GM06990 (cell line): Measurements from ENCODE around the gene ABLIM3.
A peak's percentile ranks its signal among the peaks of the same experiment; 100 is the strongest.

Experiments used
- DNase-seq: peaks from one replicate; pipeline ENCODE4 v3.0.0-alpha.2; 2011; ENCODE audit not compliant: insufficient read length; ENCODE audit errors: extremely low read depth
- H3K27me3 ChIP-seq: replicated peaks from 2 replicates; pipeline ENCODE4 v1.6.0; 2011; ENCODE audit warnings: low read length; ENCODE audit not compliant: control insufficient read depth, insufficient read depth
- H3K36me3 ChIP-seq: 2 replicates; pipeline ENCODE4 v1.5.1; 2011; ENCODE audit warnings: low read length; ENCODE audit not compliant: control insufficient read depth, insufficient read depth
- H3K4me3 ChIP-seq: replicated peaks from 2 replicates; pipeline ENCODE4 v1.5.1; 2011; ENCODE audit warnings: low read depth, mild to moderate bottlenecking, control low read depth, low read length
- TF ChIP-seq, protein P1 (sequence below): IDR thresholded peaks from 2 replicates; pipeline ENCODE4 v1.5.1; 2011; ENCODE audit warnings: low read length, control low read depth, mild to moderate bottlenecking, inconsistent platforms; ENCODE audit not compliant: insufficient read depth, poor library complexity, severe bottlenecking

ABLIM3 gene

DNA sequence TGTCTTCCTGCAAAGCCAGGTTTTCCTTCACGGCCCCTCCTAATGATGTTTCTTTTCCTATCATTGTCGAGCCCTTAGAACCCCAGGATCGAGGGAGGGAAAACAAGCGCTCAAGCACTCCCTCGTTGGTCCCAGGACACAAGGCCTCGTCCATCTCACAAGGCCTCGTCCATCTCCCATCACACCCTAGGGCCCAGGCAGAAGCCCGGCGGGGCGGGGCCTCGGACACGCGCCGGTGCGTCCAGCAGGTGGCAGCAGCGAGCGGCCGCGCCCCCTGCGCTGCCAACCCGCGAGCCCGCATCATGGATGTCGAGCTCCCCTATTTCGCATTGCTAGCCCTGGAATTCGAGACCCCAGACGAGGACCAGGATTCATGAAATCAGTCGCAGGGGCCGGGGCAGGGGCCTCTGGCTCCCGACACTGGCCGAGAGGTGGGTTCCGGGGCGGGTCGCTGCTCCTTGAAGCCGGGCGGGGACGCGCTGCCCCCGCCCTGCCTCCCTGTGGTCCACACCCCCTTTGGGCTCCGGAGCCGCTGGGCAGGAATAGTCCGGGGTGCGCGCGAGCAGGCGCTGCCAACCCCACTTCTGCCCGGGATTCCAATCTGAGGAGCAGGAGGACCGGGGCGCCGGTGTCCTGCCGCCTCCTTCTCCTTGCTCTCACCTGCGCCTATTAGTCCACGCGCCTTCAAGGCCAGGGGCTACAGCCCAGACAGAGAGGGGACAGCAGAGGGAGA, at the start of gene ABLIM3:
Gene ABLIM3 (plus strand): TSS at position 270 of the 733 bp plus-strand sequence. CDS start 603 bp downstream, outside the sequence.
- H3K4me3 ChIP-seq, result peak within 1 kb of the TSS; percentile 45
- peak; percentile 66 for DNase-seq
- no peaks in the 10 kb centered on the region for H3K36me3 ChIP-seq
- TF ChIP-seq, protein P1, sequence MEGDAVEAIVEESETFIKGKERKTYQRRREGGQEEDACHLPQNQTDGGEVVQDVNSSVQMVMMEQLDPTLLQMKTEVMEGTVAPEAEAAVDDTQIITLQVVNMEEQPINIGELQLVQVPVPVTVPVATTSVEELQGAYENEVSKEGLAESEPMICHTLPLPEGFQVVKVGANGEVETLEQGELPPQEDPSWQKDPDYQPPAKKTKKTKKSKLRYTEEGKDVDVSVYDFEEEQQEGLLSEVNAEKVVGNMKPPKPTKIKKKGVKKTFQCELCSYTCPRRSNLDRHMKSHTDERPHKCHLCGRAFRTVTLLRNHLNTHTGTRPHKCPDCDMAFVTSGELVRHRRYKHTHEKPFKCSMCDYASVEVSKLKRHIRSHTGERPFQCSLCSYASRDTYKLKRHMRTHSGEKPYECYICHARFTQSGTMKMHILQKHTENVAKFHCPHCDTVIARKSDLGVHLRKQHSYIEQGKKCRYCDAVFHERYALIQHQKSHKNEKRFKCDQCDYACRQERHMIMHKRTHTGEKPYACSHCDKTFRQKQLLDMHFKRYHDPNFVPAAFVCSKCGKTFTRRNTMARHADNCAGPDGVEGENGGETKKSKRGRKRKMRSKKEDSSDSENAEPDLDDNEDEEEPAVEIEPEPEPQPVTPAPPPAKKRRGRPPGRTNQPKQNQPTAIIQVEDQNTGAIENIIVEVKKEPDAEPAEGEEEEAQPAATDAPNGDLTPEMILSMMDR, result peak; percentile 51
- H3K27me3 ChIP-seq, result no peaks in the 10 kb centered on the region; the same call in 1 of the 2 replicates

DNA sequence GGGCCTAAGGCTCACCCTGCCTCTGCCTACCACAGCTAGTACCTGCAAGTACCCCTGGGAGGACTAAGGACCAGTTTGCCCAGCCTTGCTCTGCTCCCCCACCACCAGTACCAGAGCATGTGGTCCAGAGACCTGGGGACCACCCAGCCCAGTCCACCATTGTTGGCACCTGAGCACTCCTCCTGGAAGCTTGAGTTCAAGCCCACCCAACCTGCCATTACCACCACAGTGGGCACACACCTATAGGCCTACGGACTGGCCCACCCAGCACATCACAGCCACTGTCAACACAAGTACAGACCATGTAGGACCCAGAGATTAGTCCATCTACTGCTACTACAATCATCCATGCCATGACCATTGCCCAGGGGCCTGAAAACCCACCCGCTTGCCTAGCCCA, 47.7 kb upstream of the ABLIM3 start:
- no peaks in the 10 kb centered on the region for H3K36me3 ChIP-seq
- H3K4me3 ChIP-seq, result no peak overlapping the region
- TF ChIP-seq, protein P1, result no peak
- no peak for DNase-seq
- no peaks in the 10 kb centered on the region for H3K27me3 ChIP-seq

DNA sequence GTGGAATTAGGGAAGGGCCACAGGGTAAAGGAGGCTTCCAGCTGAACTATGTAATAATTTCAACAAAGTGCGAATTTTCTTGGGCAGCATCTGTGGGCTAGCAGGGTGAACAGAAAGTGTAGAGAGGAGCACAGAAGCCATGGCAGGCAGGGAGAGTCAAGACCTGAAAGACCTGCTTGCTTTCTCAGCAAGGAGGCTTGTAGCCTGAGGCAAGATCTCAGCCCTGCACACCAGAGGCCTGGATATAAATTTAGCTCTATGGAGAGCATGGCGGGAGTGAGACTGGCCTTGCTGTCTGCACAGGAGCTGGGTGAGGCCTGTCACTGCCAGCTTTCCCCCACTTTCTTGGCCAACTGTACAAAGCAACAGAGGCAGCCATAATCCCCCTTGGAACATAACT, 46.3 kb upstream of the ABLIM3 start:
- TF ChIP-seq, protein P1, result no peak
- Histone ChIP-seq H3K4me3 (no peak overlapping the region), H3K27me3 (no peaks in the 10 kb centered on the region), H3K36me3 (no peaks in the 10 kb centered on the region)
- DNase-seq, result no peak

DNA sequence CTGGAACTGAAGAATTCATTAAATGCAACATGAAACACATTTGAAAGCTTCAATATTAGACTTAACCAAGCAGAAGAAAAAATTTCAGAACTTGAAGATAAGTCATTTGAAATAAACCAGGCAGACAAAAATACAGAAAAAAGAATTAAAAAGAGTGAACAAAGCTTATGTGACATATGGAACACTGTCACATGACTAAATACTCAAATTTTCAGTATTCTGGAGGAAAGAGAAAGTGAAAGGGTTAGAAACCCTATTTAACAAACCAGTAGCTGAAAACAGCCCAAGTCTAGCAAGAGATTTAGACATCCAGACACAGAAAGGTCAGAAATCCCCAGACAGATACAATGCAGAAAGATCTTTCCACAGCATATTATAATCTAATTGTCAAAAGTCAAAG, 41.4 kb upstream of the ABLIM3 start:
- 0 out of 2 replicates have a peak, but pooled peaks cover 1% of the 10 kb centered on the region for H3K27me3 ChIP-seq
- TF ChIP-seq, protein P1, result no peak
- DNase-seq, result no peak
- H3K4me3 ChIP-seq, result no peak overlapping the region
- H3K36me3 ChIP-seq, result no peaks in the 10 kb centered on the region

DNA sequence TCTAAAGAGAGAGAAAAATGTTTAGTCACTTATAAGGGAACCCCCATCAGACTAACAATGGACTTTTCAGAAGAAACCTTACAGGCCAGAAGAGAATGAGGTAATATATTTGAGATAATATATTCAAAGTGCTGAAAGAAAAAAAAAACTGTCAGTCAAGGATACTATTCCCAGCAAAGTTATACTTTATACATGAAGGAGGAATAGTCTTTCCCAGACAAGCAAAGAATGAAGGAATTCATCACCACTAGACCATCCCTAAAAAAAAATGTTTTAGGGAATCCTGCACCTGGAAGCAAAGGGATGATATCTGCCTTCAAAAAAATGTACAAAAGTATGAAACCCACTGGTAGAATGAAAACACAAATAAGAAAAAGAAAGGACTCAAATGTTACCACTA, 41.0 kb upstream of the ABLIM3 start:
- no peak for DNase-seq
- Histone ChIP-seq H3K36me3 (no peaks in the 10 kb centered on the region), H3K27me3 (0 out of 2 replicates have a peak, but pooled peaks cover 1% of the 10 kb centered on the region), H3K4me3 (no peak overlapping the region)
- TF ChIP-seq, protein P1, result no peak
